K562 (cell line): ENCODE measurements around the gene SAMD14. TPM values are rescaled to one million over a fixed set of nuclear protein-coding genes. Genes with fewer than 3 reads are reported as not detected.

ENCODE experiments used
- ATAC-seq: fragments of 200-7000 bp; cut with Tn5 transposase; 3 replicates; pipeline ENCODE4 v1.9.1; 2020; ENCODE audit warnings: moderate library complexity
- BruUV-seq: library from RNA; stranded (reverse); fragments of 400-500 nt; replicated peaks from 2 replicates; lab custom pipeline; 2021; lab: Mats Ljungman, UMichigan
- CTCF ChIA-PET: fragments of 300-600 bp; formaldehyde crosslinking; extraction: SDS; loops from one replicate; lab custom pipeline; 2021; ENCODE audit warnings: low intra/inter-chr PET ratio; lab: Yijun Ruan, JAX
- POLR2A ChIA-PET: fragments of 300-600, 350-650 bp; sonication (Branson Sonifier 250); formaldehyde crosslinking; extraction: SDS; loops from one replicate; lab custom pipeline; 2021; ENCODE audit warnings: antibody characterized with exemption, inconsistent platforms; lab: Yijun Ruan, JAX
- DNase-seq, 4 experiments: peaks; one replicate each; pipeline versions ENCODE4 v3.0.0 to v3.0.0-alpha.2; 2011 to 2018; ENCODE audit warnings: low spot score in 3 of 4, mixed read lengths in 3 of 4; ENCODE audit errors: extremely low read depth in 1 of 4
- FAIRE-seq: peaks from 2 replicates; lab custom pipeline; 2011; peaks lifted over from hg19 to GRCh38; lab: Jason Lieb, UNC
- H2AFZ ChIP-seq: 2 replicates; pipeline ENCODE4 v1.6.0; 2011; ENCODE audit warnings: low read depth, low read length, control low read depth, inconsistent platforms
- H3K27ac ChIP-seq: fragments of 200-600 bp; 3 replicates; pipeline ENCODE4 v1.8.0; 2011; ENCODE audit warnings: low read depth, mild to moderate bottlenecking, control low read depth, inconsistent platforms, low read length, moderate library complexity, mixed read lengths; ENCODE audit errors: extremely low read depth
- H3K27me3 ChIP-seq, 2 experiments: fragments of 300-600 bp in 1 of 2; 2 replicates in 1 of 2; 3 replicates in 1 of 2; pipeline versions ENCODE4 v1.6.0 to v1.8.0; 2011; ENCODE audit warnings: inconsistent platforms in 2 of 2, low read length in 2 of 2, mild to moderate bottlenecking in 1 of 2, mixed read lengths in 1 of 2, moderate library complexity in 1 of 2; ENCODE audit not compliant: control insufficient read depth in 2 of 2, insufficient read depth in 2 of 2
- H3K36me3 ChIP-seq: fragments of 300-600 bp; 3 replicates; pipeline ENCODE4 v1.8.0; 2011; ENCODE audit warnings: mild to moderate bottlenecking, low read length, inconsistent platforms; ENCODE audit not compliant: control insufficient read depth, insufficient read depth
- H3K4me1 ChIP-seq, 2 experiments: fragments of 200-600 bp in 1 of 2; replicated peaks in 1 of 2; 2 replicates in 1 of 2; 3 replicates in 1 of 2; pipeline versions ENCODE4 v1.5.1 to v1.8.0; 2011; ENCODE audit warnings: inconsistent platforms in 2 of 2, low read length in 2 of 2, mild to moderate bottlenecking in 1 of 2, mixed read lengths in 1 of 2, moderate library complexity in 1 of 2; ENCODE audit not compliant: control insufficient read depth in 2 of 2, insufficient read depth in 2 of 2
- H3K4me2 ChIP-seq: 2 replicates; pipeline ENCODE4 v1.6.1; 2011; ENCODE audit warnings: low read length, control low read depth, inconsistent platforms, mixed read lengths; ENCODE audit not compliant: insufficient read depth
- H3K4me3 ChIP-seq: fragments of 200-600 bp; sonication (generic), shearing (Covaris generic); 2 replicates; pipeline ENCODE4 v1.5.1; 2016; ENCODE audit warnings: control low read depth, inconsistent platforms
- H3K79me2 ChIP-seq: fragments of 200-600 bp; 3 replicates; pipeline ENCODE4 v1.8.0; 2011; ENCODE audit warnings: low read length, inconsistent platforms; ENCODE audit not compliant: control insufficient read depth, insufficient read depth
- H3K9ac ChIP-seq, 2 experiments: 2 replicates each; pipeline versions ENCODE4 v1.6.0 to v1.6.1; 2011; ENCODE audit warnings: low read depth in 2 of 2, low read length in 2 of 2, control low read depth in 1 of 2, inconsistent platforms in 1 of 2, mild to moderate bottlenecking in 1 of 2, mixed read lengths in 1 of 2; ENCODE audit not compliant: insufficient read depth in 1 of 2
- H3K9me1 ChIP-seq: one replicate; pipeline ENCODE4 v1.6.0; 2011; ENCODE audit warnings: inconsistent platforms, mild to moderate bottlenecking, low read length, moderate library complexity; ENCODE audit not compliant: control insufficient read depth, insufficient read depth
- H3K9me3 ChIP-seq: replicated peaks from 2 replicates; pipeline ENCODE4 v1.5.1; 2011; ENCODE audit warnings: low read depth, low read length, inconsistent platforms; ENCODE audit not compliant: control insufficient read depth, insufficient read depth
- H4K20me1 ChIP-seq: replicated peaks from 2 replicates; pipeline ENCODE4 v1.6.1; 2011; ENCODE audit warnings: low read length, inconsistent platforms, mixed read lengths; ENCODE audit not compliant: control insufficient read depth, insufficient read depth
- ARID1B ChIP-seq: fragments of 450-650 bp; IDR thresholded peaks from 2 replicates; pipeline ENCODE4 v1.6.1; 2016; ENCODE audit warnings: antibody characterized with exemption, mild to moderate bottlenecking, inconsistent platforms
- CXXC5 ChIP-seq: fragments of 250-450 bp; sonication (Bioruptor Pico); IDR thresholded peaks from 2 replicates; pipeline ENCODE4 v1.8.0; 2022; ENCODE audit warnings: inconsistent platforms, mild to moderate bottlenecking, moderate library complexity
- DDX20 ChIP-seq: fragments of 450-650 bp; IDR thresholded peaks from 2 replicates; pipeline ENCODE4 v1.6.1; 2016; ENCODE audit warnings: missing genetic modification characterization, low read depth, mild to moderate bottlenecking, missing compliant biosample characterization, moderate library complexity
- E4F1 ChIP-seq: fragments of 250-450 bp; sonication (Bioruptor Pico); IDR thresholded peaks from 2 replicates; pipeline ENCODE4 v1.5.0; 2021; ENCODE audit warnings: mild to moderate bottlenecking, borderline replicate concordance
- EGR1 ChIP-seq: fragments of 450-650 bp; conservative IDR thresholded peaks from 2 replicates; pipeline ENCODE4 v1.6.1; 2017; ENCODE audit warnings: mild to moderate bottlenecking
- GTF2F1 ChIP-seq: IDR thresholded peaks from 2 replicates; pipeline ENCODE4 v1.6.1; 2011; ENCODE audit warnings: low read depth, low read length, improper control_type of control experiment
- KAT7 ChIP-seq: sonication (generic); formaldehyde crosslinking; IDR thresholded peaks from 2 replicates; pipeline ENCODE4 v1.8.0; 2022; ENCODE audit warnings: missing genetic modification reagents, mild to moderate bottlenecking, borderline replicate concordance
- KDM1A ChIP-seq, 2 experiments: fragments of 450-650 bp; IDR thresholded peaks; 2 replicates each; pipeline ENCODE4 v1.6.1; 2016; ENCODE audit warnings: mild to moderate bottlenecking in 2 of 2
- NCOA4 ChIP-seq: fragments of 450-650 bp; IDR thresholded peaks from 2 replicates; pipeline ENCODE4 v1.6.1; 2018; ENCODE audit warnings: mild to moderate bottlenecking; ENCODE audit not compliant: partially characterized antibody
- NR0B1 ChIP-seq: fragments of 450-650 bp; IDR thresholded peaks from one replicate; pipeline ENCODE4 v1.6.1; 2018; ENCODE audit warnings: mild to moderate bottlenecking, moderate library complexity; ENCODE audit not compliant: partially characterized antibody
- NR2C1 ChIP-seq, 2 experiments: fragments of 450-650 bp; IDR thresholded peaks; 2 replicates each; pipeline ENCODE4 v1.6.1; 2017; ENCODE audit warnings: mild to moderate bottlenecking in 2 of 2, antibody characterized with exemption in 1 of 2, inconsistent platforms in 1 of 2, missing compliant biosample characterization in 1 of 2, missing genetic modification characterization in 1 of 2
- PCBP1 ChIP-seq: fragments of 200-400 bp; formaldehyde crosslinking; IDR thresholded peaks from 2 replicates; pipeline ENCODE4 v1.6.1; 2018; ENCODE audit warnings: mild to moderate bottlenecking, low read depth, low read length; ENCODE audit not compliant: poor library complexity, severe bottlenecking
- PML ChIP-seq: IDR thresholded peaks from 2 replicates; pipeline ENCODE4 v1.6.1; 2012; ENCODE audit warnings: low read length, inconsistent platforms
- SAFB2 ChIP-seq: fragments of 200-400 bp; formaldehyde crosslinking; IDR thresholded peaks from 2 replicates; pipeline ENCODE4 v1.6.1; 2018; ENCODE audit warnings: borderline replicate concordance, low read length, low read depth, moderate library complexity; ENCODE audit not compliant: severe bottlenecking
- SP1 ChIP-seq: sonication (generic); formaldehyde crosslinking; IDR thresholded peaks from 2 replicates; pipeline ENCODE4 v1.8.1; 2022; ENCODE audit warnings: mild to moderate bottlenecking, missing genetic modification reagents
- ZBTB12 ChIP-seq: fragments of 250-450 bp; sonication (Bioruptor Pico); IDR thresholded peaks from 2 replicates; pipeline ENCODE4 v1.4.0; 2020
- ZNF282 ChIP-seq: sonication (generic); formaldehyde crosslinking; IDR thresholded peaks from 2 replicates; pipeline ENCODE4 v1.8.1; 2023; ENCODE audit warnings: missing genetic modification reagents
- WGBS: fragments of 100-300 bp; shearing (Covaris generic); methylation state at CpG from one replicate; pipeline ENCODE4 v1.1.6; 2016; ENCODE audit warnings: low coverage, mixed read lengths; ENCODE audit not compliant: insufficient coverage; ENCODE audit errors: missing lambda C conversion rate; 5-methylcytosine and 5-hydroxymethylcytosine counted together
- in situ Hi-C: fragments of 300-500 bp; cut with MboI; formaldehyde crosslinking; loops from 4 replicates; pipeline ENCODE4 v1.15.0; 2018; ENCODE audit warnings: inconsistent platforms, mixed read lengths
- intact Hi-C: fragments of 100-400 bp; cut with micrococcal nuclease; formaldehyde crosslinking; loops from 2 replicates; pipeline ENCODE4 v1.14.2; 2022
- polyA plus RNA-seq, 8 experiments: library from polyadenylated mRNA; depleted of rRNA in 4 of 8; stranded (reverse) in 5 of 8; unstranded in 3 of 8; fragments of >200 nt; fragmentation: Nextera tagmentation in 2 of 8; fragmentation: Illumina TruSeq in 1 of 8; extraction: Ambion mirVana in 2 of 8; extraction: Trizol in 1 of 8; gene quantifications; 2 replicates each; pipeline versions ENCODE4 v1.2.1 to v1.2.3, GENCODE V29; 2011 to 2014; ENCODE audit warnings: inconsistent platforms in 1 of 8, missing spikeins in 1 of 8
- total RNA-seq, 7 experiments: library from RNA; depleted of rRNA in 6 of 7; stranded (reverse); fragments of >200 nt in 6 of 7; fragmentation: Illumina TruSeq in 2 of 7; extraction: Trizol in 2 of 7; gene quantifications; 2 replicates each; pipeline versions ENCODE4 v1.2.1 to v1.2.3, GENCODE V29; 2011 to 2021; ENCODE audit warnings: low replicate concordance in 1 of 7

Gene SAMD14
- total and polyA plus RNA-seq, 9 of the 15 experiments (the other 6 are each of a cell fraction or from before 2014, with no cell fraction given): 0.04 to 0.07 TPM; not detected in 7

- Histone ChIP-seq H3K4me3 (no peak overlapping the region), H3K9ac (no peak overlapping the region), H3K79me2 (no peaks in the 10 kb centered on the region), H3K36me3 (no peaks in the 10 kb centered on the region), H3K4me1 (peaks cover 8 to 21% of the 10 kb centered on the region in 2 experiments), H4K20me1 (peaks cover 10% of the 10 kb centered on the region; the same call in 1 of the 2 replicates), H3K9me1 (no peaks in the 10 kb centered on the region), H2AFZ (no peak overlapping the region), H3K9me3 (peaks cover 4% of the 10 kb centered on the region; the same call in 1 of the 2 replicates), H3K4me2 (no peak overlapping the region), H3K27ac (no peak overlapping the region), H3K27me3 (peaks cover 2 to 20% of the 10 kb centered on the region in 2 experiments; a peak in 3 of 5 replicates)
- in situ Hi-C loops: no loop called here
- ATAC-seq (no peak), DNase-seq (no peak), FAIRE-seq (no peak)
- ChIA-PET POLR2A (no interaction called here), CTCF (no interaction called here)
- intact Hi-C loops: no loop called here
- no TSS peak for BruUV-seq
- 72% methylated on average over 19 of the region's 32 CpGs for WGBS
- TF ChIP-seq KDM1A (IDR thresholded peaks at IDR 0.05) (peak in 1 of 2 experiments; percentile 32; a peak in 1 of 4 replicates), NR2C1 (IDR thresholded peaks at IDR 0.05) (peak; percentile 73), NR2C1 (tag; IDR thresholded peaks at IDR 0.05) (peak; percentile 63), KAT7 (CRISPR knock-in tag) (no peak), SAFB2 (no peak), PML (no peak), DDX20 (tag) (no peak), ARID1B (no peak), ZNF282 (CRISPR knock-in tag) (no peak), NR0B1 (no peak), NCOA4 (no peak), GTF2F1 (no peak), EGR1 (peak; percentile 62), ZBTB12 (CRISPR knock-in tag) (no peak), SP1 (CRISPR knock-in tag) (no peak), PCBP1 (no peak), CXXC5 (CRISPR knock-in tag) (no peak), E4F1 (CRISPR knock-in tag) (no peak)
These were observed 1.3 kb downstream of the SAMD14 start for GRCh38 chr17:50128441-50129352.
